ENCODE results near the gene PDHX. TPM values are rescaled to one million over a fixed set of nuclear protein-coding genes. Genes with fewer than 3 reads are reported as not detected.

The PDHX gene
- total and polyA plus RNA-seq, 2 of the 4 experiments (the other 2 are of a cell fraction), result 19.8 to 26.7 TPM

- Histone ChIP-seq H3K4me1 (ENCODE audit: control insufficient read depth, insufficient read depth, low read length) (peaks cover 11% of the 10 kb centered on the region), H3K79me1 (ENCODE audit: low read depth in 1 of 2, low read length in 2 of 2) (peaks cover 11 to 22% of the 10 kb centered on the region in 2 experiments), H2BK120ac (ENCODE audit: low read depth, low read length) (no peak overlapping the region), H4K8ac (ENCODE audit: low read depth in 2 of 2, low read length in 2 of 2) (no peak overlapping the region; a peak in 1 of 4 replicates), H4K91ac (ENCODE audit: insufficient read depth, low read depth, low read length) (no peak overlapping the region), H2AFZ (replicated peaks; ENCODE audit: low read length, poor library complexity) (no peak overlapping the region), H2BK15ac (ENCODE audit: low read depth, low read length) (no peak overlapping the region), H3K14ac (replicated peaks; ENCODE audit: low read depth, low read length) (no peak overlapping the region), H3K4me2 (ENCODE audit: low read depth, low read length) (no peak overlapping the region), H3K23ac (ENCODE audit: low read depth, low read length) (no peak overlapping the region), H3K9me3 (ENCODE audit: control insufficient read depth, insufficient read depth, low read length) (no peaks in the 10 kb centered on the region), H3K4me3 (ENCODE audit: insufficient read depth, low read depth, low read length) (no peak overlapping the region), H4K5ac (ENCODE audit: low read depth, low read length) (no peak overlapping the region), H3K4ac (ENCODE audit: low read depth, low read length) (no peak overlapping the region), H3K27ac (ENCODE audit: insufficient read depth, low read length) (no peak overlapping the region), H2BK5ac (ENCODE audit: low read depth, low read length, poor library complexity, severe bottlenecking) (peak overlapping the region; percentile 84), H4K20me1 (ENCODE audit: insufficient read depth, low read length) (no peaks in the 10 kb centered on the region), H3K18ac (ENCODE audit: low read depth, low read length) (no peak overlapping the region), H2AK5ac (ENCODE audit: low read depth, low read length) (no peak overlapping the region), H2BK20ac (ENCODE audit: low read depth, low read length) (no peak overlapping the region), H3K36me3 (ENCODE audit: control insufficient read depth, insufficient read depth, low read length) (peaks cover 10% of the 10 kb centered on the region), H3K9me1 (ENCODE audit: insufficient read depth, low read length) (peaks cover 2% of the 10 kb centered on the region; the same call in 1 of the 2 replicates), H3K9ac (ENCODE audit: low read depth, low read length) (no peak overlapping the region), H2AK9ac (replicated peaks; ENCODE audit: low read depth, low read length, poor library complexity) (no peak overlapping the region), H3K27me3 (ENCODE audit: control insufficient read depth, insufficient read depth, low read length) (no peaks in the 10 kb centered on the region), H3K56ac (ENCODE audit: extremely low read depth, insufficient read depth, low read length) (no peak overlapping the region)
- dilution Hi-C loops (cut with HindIII; ENCODE audit: low sequenced_read_pairs, unreplicated experiment) (no loop called here), intact Hi-C loops (cut with micrococcal nuclease) (no loop called here), in situ Hi-C loops (cut with MboI; ENCODE audit: low sequenced_read_pairs) (no loop called here)
- ATAC-seq (ENCODE audit: low read depth) (peak; percentile 40), DNase-seq (peak; percentile 87)
- no TSS peak for BruUV-seq (replicated peaks)
- no peak for TF ChIP-seq MAFK (IDR thresholded peaks at IDR 0.05; ENCODE audit: low read depth, low read length)
- peak; percentile 33; the same call in 1 of the 2 replicates for TF ChIP-seq FOS (IDR thresholded peaks at IDR 0.05; ENCODE audit: low read depth, low read length)
- TF ChIP-seq BHLHE40 (IDR thresholded peaks at IDR 0.05; ENCODE audit: low read depth, low read length), result peak; percentile 37; the same call in 1 of the 2 replicates
- no peak for TF ChIP-seq USF2 (IDR thresholded peaks at IDR 0.05; ENCODE audit: low read depth, low read length)
- POLR2A ChIA-PET (ENCODE audit: unreplicated experiment), result interaction anchor here (0.6 kb wide), 2 partner anchors 60 to 166 kb away, joined by 3 read pairs; partner anchors contain the start of gene CD44
- WGBS, 2 experiments (ENCODE audit: extremely low coverage in 2 of 2, insufficient read length in 1 of 2), result no CpG with 5 or more reads among the region's 2 CpGs
- CTCF ChIA-PET, result interaction anchor here (0.6 kb wide), 1 partner anchor 849 kb away, joined by 3 read pairs; no protein-coding TSS in a partner anchor
Measured at GRCh38 chr11:34972892-34973291, 56.5 kb downstream of the PDHX start.
